DND-41 (cell line): ENCODE data around the gene MAIP1.

Experiments
- CTCF ChIP-seq: IDR thresholded peaks from 2 replicates; pipeline ENCODE4 v1.5.1; 2012; ENCODE audit warnings: borderline replicate concordance, low read length, moderate library complexity, mild to moderate bottlenecking; ENCODE audit not compliant: poor library complexity, severe bottlenecking; ENCODE audit errors: extremely low read depth
- EZH2 ChIP-seq: IDR thresholded peaks from 3 replicates; pipeline ENCODE4 v1.6.1; 2012; ENCODE audit warnings: borderline replicate concordance, low read depth, mild to moderate bottlenecking, moderate library complexity, low read length, inconsistent platforms; ENCODE audit not compliant: severe bottlenecking

- no peak for TF ChIP-seq EZH2
- TF ChIP-seq CTCF = peak; percentile 27
Observed at GRCh38 chr2:199955339-199956061, at the start of gene MAIP1, which contains the start of gene TYW5.
